ENCODE results near the gene MRPL34.

MRPL34 gene

GRCh38 chr19:17347361-17347760, 41.7 kb downstream of the MRPL34 start:
- DNase-seq = no peak

- no peak for DNase-seq
Observed at GRCh38 chr19:17347877-17348276, 42.2 kb downstream of the MRPL34 start.

GRCh38 chr19:17348700-17349099, 43.0 kb downstream of the MRPL34 start:
- peak; percentile 57 for DNase-seq

GRCh38 chr19:17351815-17352435, 46.3 kb downstream of the MRPL34 start:
- no peak for DNase-seq

GRCh38 chr19:17352608-17353280, 47.1 kb downstream of the MRPL34 start:
- no peak for DNase-seq

GRCh38 chr19:17353386-17353785, 47.7 kb downstream of the MRPL34 start:
- no peak for DNase-seq
